Keratinocyte (primary cell): ENCODE data around the gene ZMIZ1. TPM values are rescaled to one million over a fixed set of nuclear protein-coding genes. Genes with fewer than 3 reads are reported as not detected.

Source experiments
- DNase-seq: peaks from one replicate; pipeline ENCODE4 v3.0.0-alpha.2; 2011; ENCODE audit warnings: low read depth, missing footprints, low spot score
- FAIRE-seq: peaks from 2 replicates; lab custom pipeline; 2011; peaks lifted over from hg19 to GRCh38; lab: Jason Lieb, UNC
- H2AFZ ChIP-seq: 2 replicates; pipeline ENCODE4 v1.6.0; 2012; ENCODE audit warnings: low read length, control low read depth, inconsistent platforms; ENCODE audit not compliant: control insufficient read depth
- H3K27ac ChIP-seq: 2 replicates; pipeline ENCODE4 v1.5.1; 2011; ENCODE audit warnings: low read length; ENCODE audit not compliant: control insufficient read depth, insufficient read depth
- H3K27me3 ChIP-seq: 3 replicates; pipeline ENCODE4 v1.6.0; 2011; ENCODE audit warnings: low read length; ENCODE audit not compliant: control insufficient read depth, insufficient read depth; ENCODE audit errors: extremely low read depth
- H3K36me3 ChIP-seq, 2 experiments: 2 replicates in 1 of 2; 3 replicates in 1 of 2; pipeline ENCODE4 v1.5.1; 2011; ENCODE audit warnings: low read length in 2 of 2, mild to moderate bottlenecking in 1 of 2; ENCODE audit not compliant: control insufficient read depth in 2 of 2, insufficient read depth in 2 of 2; ENCODE audit errors: extremely low read depth in 1 of 2
- H3K4me1 ChIP-seq: 3 replicates; pipeline ENCODE4 v1.5.1; 2011; ENCODE audit warnings: low read length; ENCODE audit not compliant: control insufficient read depth, insufficient read depth; ENCODE audit errors: extremely low read depth
- H3K4me2 ChIP-seq: 3 replicates; pipeline ENCODE4 v1.6.0; 2011; ENCODE audit warnings: low read depth, low read length; ENCODE audit not compliant: control insufficient read depth, insufficient read depth; ENCODE audit errors: extremely low read depth
- H3K4me3 ChIP-seq, 3 experiments: fragments of 200-600 bp in 1 of 3; sonication (generic) in 1 of 3; 2 replicates in 2 of 3; 3 replicates in 1 of 3; pipeline ENCODE4 v1.5.1; 2011 to 2016; ENCODE audit warnings: low read length in 3 of 3, mild to moderate bottlenecking in 3 of 3, control low read depth in 2 of 3, inconsistent platforms in 1 of 3, low read depth in 1 of 3, mixed read lengths in 1 of 3, mixed run types in 1 of 3, moderate library complexity in 1 of 3; ENCODE audit not compliant: control insufficient read depth in 2 of 3, insufficient read depth in 2 of 3; ENCODE audit errors: extremely low read depth in 1 of 3
- H3K79me2 ChIP-seq: 2 replicates; pipeline ENCODE4 v1.6.0; 2012; ENCODE audit warnings: low read length; ENCODE audit not compliant: control insufficient read depth, insufficient read depth
- H3K9ac ChIP-seq: 3 replicates; pipeline ENCODE4 v1.6.0; 2011; ENCODE audit warnings: low read length; ENCODE audit not compliant: control insufficient read depth, insufficient read depth; ENCODE audit errors: extremely low read depth
- H3K9me1 ChIP-seq: 3 replicates; pipeline ENCODE4 v1.6.0; 2011; ENCODE audit warnings: low read length; ENCODE audit not compliant: control insufficient read depth, insufficient read depth; ENCODE audit errors: extremely low read depth
- H3K9me3 ChIP-seq: 2 replicates; pipeline ENCODE4 v1.5.1; 2012; ENCODE audit warnings: low read depth, low read length; ENCODE audit not compliant: control insufficient read depth
- H4K20me1 ChIP-seq: 3 replicates; pipeline ENCODE4 v1.6.0; 2011; ENCODE audit warnings: low read length; ENCODE audit not compliant: control insufficient read depth, insufficient read depth; ENCODE audit errors: extremely low read depth
- EZH2 ChIP-seq: IDR thresholded peaks from one replicate; pipeline ENCODE4 v1.6.1; 2012; ENCODE audit warnings: inconsistent platforms, mild to moderate bottlenecking, low read length, moderate library complexity
- dilution Hi-C: fragments of 300-500 bp; cut with MboI; formaldehyde crosslinking; loops from one replicate; pipeline ENCODE4 v1.7.0; 2020; ENCODE audit warnings: low sequenced_read_pairs; ENCODE audit not compliant: extremely low pct_ligation_motif_present
- polyA plus RNA-seq, 5 experiments: library from polyadenylated mRNA; depleted of rRNA in 3 of 5; stranded (reverse) in 3 of 5; stranded (forward) in 1 of 5; unstranded in 1 of 5; fragments of >200 nt; gene quantifications; 1 replicate in 1 of 5; 2 replicates in 3 of 5; 3 replicates in 1 of 5; pipeline versions ENCODE4 v1.2.1 to v1.2.3, GENCODE V29; 2011 to 2012; ENCODE audit warnings: missing spikeins in 2 of 5, low read depth in 1 of 5, low replicate concordance in 1 of 5
- TF ChIP-seq, protein P1 (sequence below), 3 experiments: IDR thresholded peaks in 1 of 3; conservative IDR thresholded peaks in 1 of 3; optimal IDR thresholded peaks in 1 of 3; 2 replicates in 2 of 3; 3 replicates in 1 of 3; pipeline versions ENCODE3 to v1.5.1; 2011; ENCODE audit warnings: low read length in 3 of 3, mild to moderate bottlenecking in 3 of 3, moderate library complexity in 2 of 3, control low read depth in 1 of 3, inconsistent platforms in 1 of 3; ENCODE audit not compliant: insufficient read depth in 2 of 3; ENCODE audit errors: extremely low read depth in 1 of 3

Gene ZMIZ1
- polyA plus RNA-seq, 1 donor (not counting 4 experiments of a cell fraction or from before 2014, with no cell fraction given), result 1.8 TPM

DNA sequence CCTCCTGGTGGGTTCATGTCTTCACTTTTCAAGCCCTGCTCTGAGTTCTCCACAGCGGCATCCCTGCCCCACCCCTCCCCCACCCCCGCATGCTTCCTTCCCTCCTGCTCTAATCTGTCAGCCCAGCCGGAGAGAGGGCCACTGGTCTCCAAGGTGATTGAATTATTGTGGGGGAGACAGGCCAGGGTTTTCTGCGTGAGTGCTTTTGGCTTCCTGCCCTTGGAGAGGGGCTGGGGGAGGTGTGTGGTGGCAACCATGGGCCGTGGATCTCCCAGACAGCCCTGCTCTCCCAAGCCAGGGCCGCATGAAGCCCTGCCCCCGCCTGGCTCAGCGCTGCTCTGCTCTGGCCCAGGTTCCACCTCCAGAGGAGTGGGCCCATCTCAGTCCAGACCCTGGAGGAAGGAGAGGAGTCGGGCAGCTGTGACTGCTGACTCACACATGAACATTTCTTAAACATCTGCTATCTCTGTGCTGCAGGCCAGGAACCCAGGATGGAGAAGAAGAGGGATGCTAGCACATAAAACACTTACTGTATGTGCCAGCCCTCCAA lies 109.9 kb downstream of the ZMIZ1 start:
- H3K27me3 ChIP-seq, result no peaks in the 10 kb centered on the region
- H4K20me1 ChIP-seq, result peaks cover 2% of the 10 kb centered on the region
- H3K9ac ChIP-seq, result no peak overlapping the region
- TF ChIP-seq, protein P1, sequence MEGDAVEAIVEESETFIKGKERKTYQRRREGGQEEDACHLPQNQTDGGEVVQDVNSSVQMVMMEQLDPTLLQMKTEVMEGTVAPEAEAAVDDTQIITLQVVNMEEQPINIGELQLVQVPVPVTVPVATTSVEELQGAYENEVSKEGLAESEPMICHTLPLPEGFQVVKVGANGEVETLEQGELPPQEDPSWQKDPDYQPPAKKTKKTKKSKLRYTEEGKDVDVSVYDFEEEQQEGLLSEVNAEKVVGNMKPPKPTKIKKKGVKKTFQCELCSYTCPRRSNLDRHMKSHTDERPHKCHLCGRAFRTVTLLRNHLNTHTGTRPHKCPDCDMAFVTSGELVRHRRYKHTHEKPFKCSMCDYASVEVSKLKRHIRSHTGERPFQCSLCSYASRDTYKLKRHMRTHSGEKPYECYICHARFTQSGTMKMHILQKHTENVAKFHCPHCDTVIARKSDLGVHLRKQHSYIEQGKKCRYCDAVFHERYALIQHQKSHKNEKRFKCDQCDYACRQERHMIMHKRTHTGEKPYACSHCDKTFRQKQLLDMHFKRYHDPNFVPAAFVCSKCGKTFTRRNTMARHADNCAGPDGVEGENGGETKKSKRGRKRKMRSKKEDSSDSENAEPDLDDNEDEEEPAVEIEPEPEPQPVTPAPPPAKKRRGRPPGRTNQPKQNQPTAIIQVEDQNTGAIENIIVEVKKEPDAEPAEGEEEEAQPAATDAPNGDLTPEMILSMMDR (optimal IDR thresholded peaks at IDR 0.05 in 1 of 3, IDR thresholded peaks at IDR 0.05 in 1 of 3, conservative IDR thresholded peaks at IDR 0.05 in 1 of 3; ENCODE audit: extremely low read depth in 1 of 3, insufficient read depth in 2 of 3, low read length in 3 of 3), result no peak
- TF ChIP-seq EZH2, result no peak
- no peak for DNase-seq
- H3K4me2 ChIP-seq, result no peak overlapping the region
- H3K36me3 ChIP-seq, result peaks cover 0 to 2% of the 10 kb centered on the region in 2 experiments
- dilution Hi-C loops, result no loop called here
- H3K9me3 ChIP-seq, result no peaks in the 10 kb centered on the region
- H3K27ac ChIP-seq, result no peak overlapping the region
- no peak overlapping the region for H2AFZ ChIP-seq
- H3K4me3 ChIP-seq, result no peak overlapping the region
- FAIRE-seq, result no peak
- H3K4me1 ChIP-seq, result peaks cover 16% of the 10 kb centered on the region
- no peaks in the 10 kb centered on the region for H3K79me2 ChIP-seq
- no peaks in the 10 kb centered on the region for H3K9me1 ChIP-seq

GRCh38 chr10:79179164-79179956 lies 110.6 kb downstream of the ZMIZ1 start:
- no peaks in the 10 kb centered on the region for H3K9me3 ChIP-seq
- H3K4me1 ChIP-seq, result peaks cover 22% of the 10 kb centered on the region
- dilution Hi-C loops, result no loop called here
- H3K27me3 ChIP-seq, result no peaks in the 10 kb centered on the region
- no peaks in the 10 kb centered on the region for H3K9me1 ChIP-seq
- H3K79me2 ChIP-seq, result no peaks in the 10 kb centered on the region
- no peak overlapping the region for H3K27ac ChIP-seq
- H3K36me3 ChIP-seq, result no peaks in the 10 kb centered on the region
- TF ChIP-seq, protein P1 (optimal IDR thresholded peaks at IDR 0.05 in 1 of 3, IDR thresholded peaks at IDR 0.05 in 1 of 3, conservative IDR thresholded peaks at IDR 0.05 in 1 of 3; ENCODE audit: extremely low read depth in 1 of 3, insufficient read depth in 2 of 3, low read length in 3 of 3), result no peak
- TF ChIP-seq EZH2, result no peak
- peaks cover 2% of the 10 kb centered on the region for H4K20me1 ChIP-seq
- DNase-seq, result no peak
- no peak overlapping the region for H3K4me3 ChIP-seq
- FAIRE-seq, result no peak
- no peak overlapping the region for H2AFZ ChIP-seq
- no peak overlapping the region for H3K4me2 ChIP-seq
- no peak overlapping the region for H3K9ac ChIP-seq
